NCI-H524 (cell line): Measurements from ENCODE around the gene YES1.
A peak's percentile ranks its signal among the peaks of the same experiment; 100 is the strongest.
"Not testable (repeated sequence)": the region's sequence is repeated elsewhere in the genome, so short reads cannot be mapped to it uniquely, and the experiment has no call there.

Experiments used
- DNase-seq, 2 experiments: peaks; one replicate each; lab custom pipeline; 2025; lab: John Stamatoyannopoulos, UW

Gene YES1

DNA sequence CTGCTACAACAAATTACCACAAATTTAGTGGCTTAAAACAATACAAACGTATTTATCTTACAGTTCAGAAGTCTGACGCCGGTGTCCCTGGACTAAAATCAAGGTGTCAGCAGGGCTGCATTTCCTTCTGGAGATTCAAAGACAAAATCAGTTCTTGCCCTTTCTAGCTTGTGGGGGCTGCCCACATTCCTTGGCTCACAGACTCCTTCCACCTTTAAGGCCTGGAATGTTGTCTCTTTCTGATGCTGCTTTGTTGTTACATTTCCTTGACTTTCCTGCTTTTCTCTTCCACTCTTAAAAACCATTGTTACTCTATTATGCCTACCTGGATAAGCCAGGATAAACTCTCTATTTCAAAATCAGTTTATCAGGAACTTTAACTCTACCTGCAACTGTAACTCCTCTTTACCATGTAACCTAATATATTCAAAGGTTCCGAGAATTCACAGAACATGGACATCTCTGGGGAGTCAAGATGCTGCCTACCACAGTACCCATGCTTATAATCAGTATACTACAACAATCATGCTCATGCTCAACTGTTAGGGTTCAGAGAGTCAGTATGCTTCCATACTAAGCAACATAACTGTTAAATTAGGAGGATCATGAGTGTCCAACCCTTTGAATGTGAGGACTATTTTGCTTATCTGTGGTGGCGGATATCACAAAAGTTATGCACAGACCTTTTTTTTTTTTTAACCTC is 27.4 kb downstream of the YES1 start:
- DNase-seq: no peak

DNA sequence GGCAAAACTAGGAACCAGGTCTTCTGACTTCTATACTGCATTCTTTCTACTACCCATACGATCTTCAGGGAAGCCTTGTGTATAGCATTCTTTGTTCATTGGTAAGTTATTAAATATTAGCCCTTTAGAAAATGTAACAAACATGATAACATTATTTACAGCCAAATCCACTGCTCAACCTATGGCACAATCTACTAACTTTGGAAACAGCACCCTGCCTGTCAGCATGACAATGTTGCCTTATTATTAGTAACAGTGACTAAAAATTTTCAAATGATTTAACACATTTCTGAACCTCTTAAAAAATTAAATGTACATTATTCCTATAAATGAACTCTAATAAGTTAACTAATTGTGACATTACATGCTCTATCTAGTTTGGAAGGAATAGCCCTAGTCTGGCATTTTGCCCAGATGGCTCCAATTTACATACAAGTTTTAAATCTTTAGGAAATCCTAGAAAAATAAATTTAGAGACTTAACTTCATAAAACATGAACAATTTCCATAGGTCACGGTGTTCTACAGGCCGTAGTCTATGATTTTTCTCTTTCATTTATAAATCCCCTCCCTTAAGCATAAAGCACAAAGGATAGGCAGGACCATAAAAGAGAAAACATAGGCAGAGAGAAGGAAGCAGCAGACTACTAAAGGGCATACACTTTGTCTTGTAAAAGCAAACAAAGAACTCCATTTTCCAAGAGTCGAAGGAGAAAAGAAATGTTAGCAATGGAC is 33.7 kb downstream of the YES1 start:
- DNase-seq: no peak

DNA sequence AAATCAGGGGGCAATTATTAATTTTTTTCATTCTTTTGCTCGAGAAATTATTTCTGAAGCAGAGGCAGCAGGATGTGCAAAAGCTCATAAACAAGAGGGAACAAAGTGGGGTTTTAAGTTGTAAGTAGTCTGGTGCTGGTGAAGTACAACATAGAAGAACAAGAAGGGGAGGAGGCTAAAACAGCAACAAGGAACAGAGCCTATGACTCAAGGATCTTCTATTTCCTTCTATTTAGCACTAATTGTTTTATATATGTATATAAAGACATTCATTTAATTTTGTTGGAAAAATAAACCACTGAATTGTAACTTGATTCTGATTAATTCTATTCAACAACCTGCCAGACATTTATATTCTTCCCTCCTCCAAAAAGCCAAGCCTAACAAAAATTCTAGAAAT is 35.0 kb downstream of the YES1 start:
- no peak for DNase-seq

DNA sequence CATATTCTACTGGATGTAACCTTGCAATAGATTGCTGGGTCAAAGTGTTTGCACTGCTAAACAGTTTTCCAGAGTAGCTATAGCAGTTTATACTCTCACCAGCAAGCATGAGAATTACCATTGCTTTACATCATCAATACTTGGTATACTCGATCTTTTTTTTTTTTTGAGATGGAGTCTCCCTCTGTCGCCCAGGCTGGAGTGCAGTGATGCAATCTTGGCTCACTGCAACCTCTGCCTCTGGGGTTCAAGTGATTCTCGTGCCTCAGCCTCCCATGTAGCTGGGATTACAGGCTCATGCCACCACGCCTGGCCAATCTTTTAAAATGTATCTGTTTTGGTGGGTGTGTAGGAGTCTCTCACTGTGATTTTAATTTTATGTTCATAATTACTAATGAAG is 36.0 kb downstream of the YES1 start:
- not testable (repeated sequence) for DNase-seq

DNA sequence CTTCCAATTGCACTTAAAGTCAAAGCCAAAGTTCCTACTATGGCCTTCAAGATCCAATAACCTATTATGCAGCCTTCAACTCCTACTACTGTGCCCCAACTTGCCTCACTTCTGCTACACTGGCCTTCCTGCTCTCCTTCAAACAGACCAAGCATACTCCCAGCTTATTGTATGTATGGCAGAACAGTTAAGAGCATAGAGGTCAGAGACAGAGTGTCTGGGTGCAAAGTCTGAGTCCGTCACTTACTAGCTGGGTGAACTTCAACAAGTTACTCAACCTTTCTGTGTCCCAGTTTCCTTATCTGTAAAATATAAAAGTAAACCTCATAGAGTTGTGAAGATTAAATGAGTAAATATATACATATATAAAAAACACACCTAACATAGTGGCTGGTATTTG is 37.2 kb downstream of the YES1 start:
- no peak for DNase-seq

DNA sequence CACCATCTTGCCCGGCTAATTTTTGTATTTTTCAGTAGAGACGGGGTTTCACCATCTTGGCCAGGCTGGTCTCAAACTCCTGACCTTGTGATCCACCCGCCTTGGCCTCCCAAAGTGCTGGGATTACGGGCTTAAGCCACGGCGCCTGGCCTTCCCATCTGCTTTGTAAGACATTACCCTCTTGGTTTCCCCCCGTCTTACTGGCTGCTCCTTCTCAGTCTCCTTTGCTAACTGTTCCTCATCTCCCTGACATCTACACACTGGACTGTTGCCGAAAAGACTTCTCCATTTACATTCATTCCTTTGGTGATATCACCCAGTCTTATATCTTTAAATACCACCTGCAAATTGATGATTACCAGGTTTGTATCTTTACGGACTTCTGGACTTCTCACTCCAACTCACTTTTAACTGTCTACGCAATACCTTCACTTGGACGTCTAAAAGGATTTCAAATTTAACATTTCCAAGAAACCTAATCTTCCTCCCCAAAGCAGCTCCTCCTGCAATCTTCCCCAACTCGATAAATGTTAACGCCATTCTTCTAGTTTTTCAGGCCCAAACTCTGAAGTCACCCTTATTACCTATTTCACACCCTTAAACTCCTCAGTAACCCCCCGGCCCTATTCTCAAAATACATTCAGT is 37.9 kb downstream of the YES1 start:
- no peak for DNase-seq

DNA sequence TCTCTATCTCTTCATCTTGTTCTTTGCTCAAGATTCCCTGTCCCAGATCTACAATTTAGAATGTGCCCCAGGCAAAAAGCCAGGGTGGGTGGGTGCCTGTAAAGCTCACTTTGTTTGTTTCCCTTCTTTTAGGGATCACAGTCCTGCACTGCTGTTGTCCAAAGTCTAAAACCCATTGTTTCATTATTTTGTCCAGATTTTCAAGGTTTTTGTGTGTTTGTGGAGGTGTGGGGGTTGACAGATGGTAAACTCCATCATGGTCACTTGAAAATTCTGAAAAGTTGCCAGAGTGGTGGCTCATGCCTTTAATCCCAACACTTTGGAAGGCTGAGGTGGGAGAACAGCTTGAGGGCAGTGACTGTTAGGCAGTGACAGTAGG is 41.5 kb downstream of the YES1 start:
- peak; percentile 46 to 65 for DNase-seq

DNA sequence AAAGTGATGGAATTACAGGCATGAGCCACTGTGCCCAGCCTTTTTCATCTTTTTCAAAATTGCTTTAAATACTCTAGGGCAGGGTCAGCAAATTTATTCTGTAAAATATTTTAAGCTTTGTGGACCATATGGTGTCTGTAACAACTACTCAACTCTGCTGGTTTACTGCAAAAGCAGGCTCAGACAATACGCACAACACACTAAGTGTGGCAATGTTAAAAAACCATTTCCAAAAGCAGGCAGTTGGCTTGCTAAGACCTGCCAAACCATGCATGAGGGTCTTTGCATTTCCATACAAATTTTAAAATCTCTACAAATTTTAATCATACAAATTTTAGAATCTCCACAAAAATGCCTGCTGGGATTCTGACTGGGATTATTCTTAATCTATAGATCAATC is 44.1 kb downstream of the YES1 start:
- peak in 1 of 2 experiments; percentile 29 for DNase-seq

DNA sequence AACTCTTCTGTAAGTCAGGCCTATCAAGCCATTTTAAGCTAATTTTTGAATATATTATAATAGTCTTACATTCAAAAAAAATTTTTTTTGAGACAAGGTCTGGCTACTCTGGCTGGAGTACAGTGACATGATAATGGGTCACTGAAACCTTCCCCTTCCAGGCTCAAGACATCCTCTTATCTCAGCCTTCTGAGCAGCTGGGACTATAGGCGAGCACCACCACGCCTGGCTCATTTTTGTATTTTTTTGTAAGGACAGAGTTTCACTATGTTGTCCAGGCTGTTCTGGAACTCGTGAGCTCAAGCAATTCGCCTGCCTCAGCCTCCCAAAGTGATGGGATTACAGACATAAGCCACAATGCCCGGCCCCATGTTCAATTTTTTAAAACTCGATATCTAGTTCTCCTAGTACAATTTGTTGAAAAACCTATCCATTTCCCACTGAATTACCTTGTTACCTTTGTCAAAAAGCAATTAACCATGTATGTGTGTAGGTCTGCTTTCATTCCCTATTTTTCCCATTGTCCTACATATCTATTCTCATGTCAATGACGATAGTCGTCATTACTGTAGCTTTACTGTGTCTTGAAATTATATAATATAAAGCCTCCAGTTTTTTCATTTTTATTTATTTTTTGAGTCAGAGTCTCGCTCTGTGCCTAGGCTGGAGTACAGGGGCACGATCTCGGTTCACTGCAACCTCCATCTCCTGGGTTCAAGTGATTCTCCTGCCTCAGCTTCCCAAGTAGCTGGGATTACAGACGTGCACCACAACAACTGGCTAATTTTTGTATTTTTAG is 44.8 kb downstream of the YES1 start:
- no peak for DNase-seq

DNA sequence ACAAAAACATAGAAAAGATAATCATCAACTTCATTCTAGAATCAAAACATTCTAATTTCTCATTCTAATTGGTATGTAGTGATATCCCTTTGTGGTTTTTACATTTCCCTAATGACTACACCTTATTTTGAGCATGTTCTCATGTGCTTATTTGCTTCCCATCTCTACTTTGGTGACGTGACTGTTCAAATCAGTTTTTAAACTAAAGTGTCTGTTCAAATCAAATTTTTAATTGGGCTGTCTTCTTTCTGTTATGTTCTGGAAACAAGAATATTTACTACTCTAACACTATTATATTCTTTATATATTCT is 45.5 kb downstream of the YES1 start:
- no peak for DNase-seq

DNA sequence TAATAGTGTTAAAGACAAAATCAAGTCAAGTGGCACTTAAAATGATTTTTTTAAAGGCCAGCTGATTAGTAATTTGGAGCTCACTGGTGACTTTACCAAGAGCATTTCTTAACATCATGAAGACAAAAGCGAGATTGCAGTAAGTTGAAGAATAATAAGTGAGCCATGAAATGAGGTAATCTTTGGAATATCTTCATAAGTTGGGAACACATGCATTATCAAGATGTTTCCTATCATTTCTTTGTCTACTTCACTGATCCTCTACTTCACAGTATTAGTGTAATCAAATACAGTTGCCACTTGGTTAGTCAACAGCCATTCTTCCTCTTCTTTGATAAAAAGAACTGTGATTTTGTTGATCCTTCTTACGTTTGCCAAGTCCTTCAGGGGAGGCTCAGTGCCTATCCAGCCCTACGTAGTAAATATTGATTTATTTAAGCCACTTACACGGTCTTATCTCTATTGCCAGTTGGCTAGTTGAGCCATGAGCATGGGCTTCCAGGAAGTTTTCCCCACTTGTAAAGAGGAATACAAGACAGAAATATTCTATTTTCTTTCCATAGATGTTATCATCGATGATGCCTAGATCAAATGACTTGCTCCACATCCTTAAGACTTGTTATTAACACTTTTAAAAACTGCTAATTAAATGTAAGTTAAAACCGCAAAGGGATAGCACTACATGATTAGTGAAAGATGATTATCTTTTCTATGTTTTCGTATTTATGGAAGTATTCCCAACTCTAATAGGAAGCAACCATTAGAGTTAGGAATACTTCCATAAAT is 46.1 kb downstream of the YES1 start:
- DNase-seq: peak; percentile 45 to 78

DNA sequence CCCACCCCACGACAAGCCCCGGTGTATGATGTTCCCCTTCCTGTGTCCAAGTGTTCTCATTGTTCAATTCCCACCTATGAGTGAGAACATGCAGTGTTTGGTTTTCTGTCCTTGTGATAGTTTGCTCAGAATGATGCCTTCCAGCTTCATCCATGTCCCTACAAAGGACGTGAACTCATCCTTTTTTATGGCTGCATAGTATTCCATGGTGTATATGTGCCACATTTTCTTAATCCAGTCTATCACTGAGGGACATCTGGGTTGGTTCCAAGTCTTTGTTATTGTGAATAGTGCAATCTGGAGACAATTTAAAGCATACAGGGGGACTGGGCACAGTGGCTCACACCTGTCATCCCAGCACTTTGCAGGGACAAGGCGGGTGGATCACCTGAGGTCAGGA is 52.2 kb downstream of the YES1 start:
- not testable (repeated sequence) for DNase-seq

DNA sequence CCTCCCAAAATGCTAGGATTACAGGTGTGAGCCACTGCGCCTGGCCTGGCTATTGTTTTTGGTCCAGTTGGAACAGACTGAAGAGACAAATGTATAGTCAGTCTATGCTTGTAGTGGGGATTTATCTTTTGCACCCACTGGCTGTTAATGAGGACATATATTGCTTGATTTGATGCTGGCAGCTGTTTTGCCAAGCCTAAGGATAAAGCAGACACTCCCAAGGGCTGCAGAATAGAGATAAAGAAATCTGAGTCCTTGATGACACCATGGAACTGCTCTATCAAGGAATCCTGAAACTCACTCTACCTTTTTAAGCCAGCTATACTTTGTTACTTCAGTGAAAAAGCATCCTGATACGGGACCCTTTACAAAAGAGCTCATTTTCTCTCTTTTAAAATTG is 56.5 kb downstream of the YES1 start:
- DNase-seq: no peak

DNA sequence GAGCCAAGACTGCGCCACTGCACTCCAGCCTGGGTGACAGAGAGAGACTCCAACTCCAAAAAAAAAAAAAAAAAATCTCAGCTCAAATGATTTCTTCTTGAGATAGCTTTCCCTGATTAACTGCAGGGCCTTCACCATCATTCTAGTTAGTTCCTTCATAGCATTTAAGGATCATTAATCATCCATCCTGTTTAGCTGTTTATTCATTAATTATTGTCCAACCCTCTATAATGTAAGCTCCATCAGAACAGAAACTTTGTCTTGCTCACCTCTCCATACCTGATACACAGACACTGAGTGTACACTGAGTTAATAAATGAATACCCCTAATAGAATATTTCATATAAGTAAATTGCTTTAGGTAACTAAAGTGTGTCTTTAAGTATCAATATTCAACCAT is 57.4 kb downstream of the YES1 start:
- no peak for DNase-seq

DNA sequence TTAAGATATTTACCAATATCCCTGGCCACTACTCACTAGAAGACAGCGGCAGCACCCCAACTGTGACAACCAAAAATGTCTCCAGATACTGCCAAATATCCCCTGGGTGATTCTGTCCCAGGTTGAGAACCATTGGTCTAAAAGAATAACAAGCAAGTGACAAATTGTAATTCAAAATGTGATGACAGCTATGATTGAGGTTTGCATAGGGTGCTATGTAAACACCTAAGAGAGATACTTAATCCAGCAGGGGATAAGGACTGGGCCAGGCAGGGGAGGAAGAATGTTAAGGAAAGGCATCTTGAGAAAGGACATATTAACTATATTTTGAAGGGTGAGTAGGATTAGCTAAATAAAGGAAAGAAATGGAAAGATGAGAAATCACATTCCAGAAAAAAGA is 61.6 kb downstream of the YES1 start:
- DNase-seq: no peak

DNA sequence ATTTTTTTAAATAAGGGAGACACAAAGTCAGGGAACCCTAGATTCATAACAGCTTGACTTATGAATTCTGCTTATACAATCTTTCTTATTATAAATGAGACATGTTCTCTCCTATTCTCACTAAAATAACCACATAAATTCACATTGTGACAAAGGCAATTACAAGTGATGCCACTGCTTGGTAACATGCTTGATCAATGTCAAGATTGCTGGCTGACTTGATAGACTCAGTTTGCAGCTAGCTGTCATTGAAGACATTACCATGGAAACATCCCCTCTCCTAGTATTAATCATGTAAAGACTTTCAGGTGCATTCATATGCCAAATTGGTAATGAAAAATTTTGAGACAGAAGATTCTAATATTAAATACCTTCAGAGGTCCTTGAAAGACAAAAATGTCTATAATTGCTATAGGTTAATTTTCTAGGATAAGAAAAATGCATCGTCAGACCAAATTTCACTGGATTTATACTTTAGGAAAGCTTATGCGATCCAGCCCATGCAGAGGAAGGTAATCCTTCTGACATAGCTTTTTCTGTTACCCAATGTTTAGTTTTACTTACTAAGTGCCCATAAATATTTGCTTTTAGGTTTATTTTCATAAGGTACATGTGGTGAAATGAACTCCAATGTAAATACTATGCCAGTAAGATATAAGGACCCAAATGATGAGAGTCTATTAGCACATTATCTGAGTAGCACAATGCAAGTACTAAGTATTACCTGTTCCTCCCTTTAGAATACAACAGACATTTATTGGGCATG is 67.0 kb downstream of the YES1 start:
- no peak for DNase-seq

DNA sequence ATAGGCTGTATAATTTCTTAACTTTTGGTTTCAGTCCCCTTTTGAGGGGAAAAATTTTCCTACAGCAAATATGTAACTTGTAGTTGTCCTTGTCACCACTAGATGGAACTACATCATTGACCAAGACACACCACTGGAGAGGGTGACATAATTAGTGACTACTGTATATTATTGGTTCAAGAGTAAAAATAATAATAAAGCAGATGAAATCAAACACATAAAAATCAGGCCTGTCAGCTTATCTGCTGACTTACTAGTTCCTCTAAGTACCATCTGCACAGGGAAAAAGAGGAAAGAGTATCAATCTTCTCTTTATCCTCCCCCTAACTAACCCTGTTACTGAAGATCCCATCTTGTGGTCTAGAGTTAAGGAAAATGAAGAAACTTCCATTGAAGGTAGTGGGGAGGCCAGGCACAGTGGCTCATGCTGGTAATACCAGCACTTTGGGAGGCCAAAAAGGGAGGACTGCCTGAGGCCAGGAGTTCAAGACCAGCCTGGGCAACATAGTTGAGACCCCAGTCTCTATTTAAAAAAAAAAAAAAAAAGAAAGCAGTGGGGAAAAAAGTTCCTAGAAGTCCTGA is 70.0 kb downstream of the YES1 start:
- peak in 1 of 2 experiments; percentile 47 for DNase-seq

DNA sequence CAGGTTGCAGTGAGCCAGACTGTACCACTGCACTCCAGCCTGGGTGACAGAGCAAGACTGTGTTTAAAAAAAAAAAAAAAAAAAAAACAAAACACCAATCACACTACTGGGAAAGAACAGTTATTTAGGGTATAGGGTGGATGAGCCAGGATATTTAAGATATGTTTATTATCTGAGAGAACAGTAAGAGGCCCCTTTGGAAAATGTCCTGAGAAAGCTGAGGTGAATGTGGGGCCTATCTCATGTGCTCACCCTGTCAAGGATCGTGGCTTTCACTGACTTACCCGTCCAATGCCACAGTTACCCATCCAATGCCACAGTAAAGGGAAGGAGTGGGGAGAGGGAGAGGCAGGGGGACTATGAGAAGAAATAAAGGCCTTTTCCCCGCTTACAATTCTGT is 79.7 kb downstream of the YES1 start:
- DNase-seq: no peak

DNA sequence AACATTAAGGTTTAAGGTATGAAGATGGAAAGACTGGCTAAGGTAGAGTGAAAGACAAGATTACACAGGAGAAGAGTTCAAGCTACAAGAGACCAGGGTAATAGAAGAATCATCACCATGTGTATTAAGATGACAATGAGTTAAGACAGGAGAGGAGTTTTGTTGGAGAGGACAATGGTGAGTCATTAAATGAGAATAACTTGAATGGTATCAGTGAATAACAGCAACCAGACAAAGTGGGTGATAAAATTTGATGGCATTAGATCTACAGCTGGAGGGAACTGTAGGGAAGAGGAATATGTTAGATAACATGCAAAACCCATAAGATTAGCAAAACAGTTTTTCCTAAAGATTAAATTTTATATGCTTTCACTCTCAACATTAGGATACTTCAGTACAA is 80.9 kb downstream of the YES1 start:
- no peak for DNase-seq

DNA sequence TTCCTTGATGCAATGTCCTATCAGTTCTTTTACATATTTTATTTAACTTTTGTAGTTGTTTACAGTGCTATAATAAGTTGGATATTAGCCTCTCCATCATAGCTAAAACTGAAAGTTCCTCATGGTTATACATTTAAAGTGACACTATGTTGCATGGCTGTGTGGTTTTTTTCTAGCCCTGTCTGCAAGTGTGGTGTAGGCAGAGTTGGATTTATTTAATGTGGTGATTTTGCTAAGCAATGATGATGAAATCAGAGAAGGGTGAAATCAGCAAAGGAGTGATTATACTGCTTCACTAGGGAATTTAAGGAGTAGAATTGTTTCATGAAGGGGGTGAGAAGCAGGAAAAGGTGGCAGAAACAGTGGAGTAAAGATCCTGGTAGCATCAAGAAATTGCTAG is 81.3 kb downstream of the YES1 start:
- no peak for DNase-seq

DNA sequence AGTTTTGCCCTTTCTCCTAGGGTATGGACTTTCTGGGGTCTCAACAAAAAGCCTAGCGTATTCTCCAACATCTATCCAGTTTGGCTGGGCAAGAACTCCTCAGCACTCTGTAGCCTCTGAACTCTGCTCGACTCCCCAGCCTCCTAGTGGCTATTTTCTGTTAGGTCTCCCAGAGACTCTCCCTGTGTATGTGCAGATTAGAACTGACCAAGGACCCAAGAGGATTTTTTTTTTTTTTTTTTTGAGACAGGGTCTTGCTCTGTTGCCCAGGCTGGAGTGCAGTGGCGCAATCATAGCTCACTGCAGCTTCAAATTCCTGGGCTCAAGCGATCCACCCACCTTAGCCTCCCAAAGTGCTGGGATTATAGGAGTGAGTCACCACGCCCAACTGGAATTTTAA is 81.9 kb downstream of the YES1 start:
- peak in 1 of 2 experiments; percentile 12 for DNase-seq
